Smooth muscle cell (in vitro differentiated cells): ENCODE data around the gene STAT5B. TPM values are rescaled to one million over a fixed set of nuclear protein-coding genes. Genes with fewer than 3 reads are reported as not detected.

Experiments used
- DNase-seq: peaks from one replicate; lab custom pipeline; 2025; ENCODE audit not compliant: unreplicated experiment; lab: John Stamatoyannopoulos, UW
- H2AFZ ChIP-seq: fragments of 200-600 bp; sonication (generic); 2 replicates; pipeline ENCODE4 v1.6.0; 2016; ENCODE audit warnings: antibody characterized with exemption, low read depth, mild to moderate bottlenecking
- H3F3A ChIP-seq: fragments of 200-600 bp; sonication (generic); 2 replicates; pipeline ENCODE4 v1.6.0; 2017; ENCODE audit warnings: antibody characterized with exemption, low read depth
- H3K27ac ChIP-seq: fragments of 200-600 bp; sonication (generic); 2 replicates; pipeline ENCODE4 v1.5.1; 2016; ENCODE audit warnings: low read depth, mild to moderate bottlenecking
- H3K27me3 ChIP-seq: fragments of 200-600 bp; sonication (generic); 2 replicates; pipeline ENCODE4 v1.6.1; 2016; ENCODE audit warnings: low read depth, mild to moderate bottlenecking
- H3K36me3 ChIP-seq: fragments of 200-600 bp; sonication (generic); 2 replicates; pipeline ENCODE4 v1.5.1; 2016; ENCODE audit warnings: low read depth
- H3K4me1 ChIP-seq: fragments of 200-600 bp; sonication (generic); 2 replicates; pipeline ENCODE4 v1.5.1; 2016; ENCODE audit warnings: low read depth
- H3K4me2 ChIP-seq: fragments of 200-600 bp; sonication (generic); 2 replicates; pipeline ENCODE4 v1.6.0; 2016; ENCODE audit warnings: mild to moderate bottlenecking
- H3K4me3 ChIP-seq: fragments of 200-600 bp; sonication (generic); 2 replicates; pipeline ENCODE4 v1.5.1; 2016; ENCODE audit warnings: mild to moderate bottlenecking
- H3K79me2 ChIP-seq: fragments of 200-600 bp; sonication (generic); 2 replicates; pipeline ENCODE4 v1.6.0; 2016; ENCODE audit warnings: low read depth, mild to moderate bottlenecking
- H3K9ac ChIP-seq: fragments of 200-600 bp; sonication (generic); 2 replicates; pipeline ENCODE4 v1.6.0; 2016; ENCODE audit warnings: low read depth
- H3K9me3 ChIP-seq: fragments of 200-600 bp; sonication (generic); replicated peaks from 2 replicates; pipeline ENCODE4 v1.5.1; 2016; ENCODE audit warnings: low read depth
- H4K20me1 ChIP-seq: fragments of 200-600 bp; sonication (generic); 2 replicates; pipeline ENCODE4 v1.6.0; 2016; ENCODE audit warnings: low read depth
- CTCF ChIP-seq: fragments of 200-600 bp; sonication (generic); IDR thresholded peaks from 2 replicates; pipeline ENCODE4 v1.5.1; 2017; ENCODE audit warnings: borderline replicate concordance, mild to moderate bottlenecking, antibody characterized with exemption; ENCODE audit not compliant: insufficient read depth, poor library complexity, severe bottlenecking
- WGBS: methylation state at CpG from one replicate; pipeline ENCODE4 v1.1.7; 2016; ENCODE audit warnings: low lambda C conversion rate; 5-methylcytosine and 5-hydroxymethylcytosine counted together
- polyA plus RNA-seq: library from polyadenylated mRNA; unstranded; fragments of >200 nt; fragmentation: Nextera tagmentation; extraction: Ambion mirVana; gene quantifications from 2 replicates; pipeline ENCODE4 v1.2.1, GENCODE V29; 2016
- total RNA-seq: library from RNA; depleted of rRNA; stranded (reverse); fragments of >200 nt; gene quantifications from 2 replicates; pipeline ENCODE4 v1.2.3, GENCODE V29; 2014

STAT5B gene
- total and polyA plus RNA-seq, 2 experiments from 2014 or later = 10.7 to 12.4 TPM

DNA sequence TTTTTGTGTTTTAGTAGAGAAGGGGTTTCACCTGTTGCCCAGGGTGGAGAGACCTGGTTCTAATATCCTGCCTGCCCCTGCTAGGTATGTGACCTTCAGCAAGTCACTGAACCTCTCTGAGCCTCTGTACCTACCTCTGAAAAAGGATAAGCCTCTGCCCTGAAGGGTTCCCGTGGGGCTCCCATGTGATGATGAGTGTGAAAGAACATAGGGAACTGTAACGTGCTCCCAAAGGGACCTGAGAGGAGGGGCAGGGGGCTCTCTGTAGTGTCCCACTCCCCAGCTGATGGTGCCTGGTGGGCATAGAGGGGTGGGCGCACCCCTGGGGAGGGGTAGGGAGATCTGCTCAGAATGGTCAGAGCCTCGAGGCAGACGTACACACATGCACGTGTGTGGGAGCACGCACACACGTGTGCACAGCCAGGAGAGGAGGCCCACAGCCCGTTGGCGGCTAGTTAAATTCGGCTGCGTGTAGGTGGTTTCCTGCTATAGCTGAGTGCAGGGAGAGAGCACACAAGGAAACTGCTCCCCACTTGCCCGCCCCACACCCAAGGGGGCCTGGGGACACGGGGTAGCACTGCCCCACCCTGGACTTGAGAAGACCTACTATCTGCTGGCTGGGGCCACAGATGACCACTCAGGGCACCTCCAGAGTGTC lies 101.9 kb downstream of the STAT5B start:
- no peak overlapping the region for H3K9ac ChIP-seq
- no peak for TF ChIP-seq CTCF
- no peak for DNase-seq
- no peaks in the 10 kb centered on the region for H3K79me2 ChIP-seq
- no peak overlapping the region for H3K4me3 ChIP-seq
- no peaks in the 10 kb centered on the region for H3K4me1 ChIP-seq
- no peaks in the 10 kb centered on the region for H3K9me3 ChIP-seq
- no peaks in the 10 kb centered on the region for H3K36me3 ChIP-seq
- H3F3A ChIP-seq = no peaks in the 10 kb centered on the region
- H4K20me1 ChIP-seq = no peaks in the 10 kb centered on the region
- H3K27ac ChIP-seq = no peak overlapping the region
- WGBS = 90% methylated on average over 14 of the region's 14 CpGs
- H3K4me2 ChIP-seq = no peak overlapping the region
- H2AFZ ChIP-seq = no peak overlapping the region
- peaks cover 19% of the 10 kb centered on the region for H3K27me3 ChIP-seq

- Histone ChIP-seq H3K36me3 (no peaks in the 10 kb centered on the region), H3K4me2 (no peak overlapping the region)
- no peak for TF ChIP-seq CTCF
Observed at GRCh38 chr17:42171831-42172230, 104.4 kb downstream of the STAT5B start.

DNA sequence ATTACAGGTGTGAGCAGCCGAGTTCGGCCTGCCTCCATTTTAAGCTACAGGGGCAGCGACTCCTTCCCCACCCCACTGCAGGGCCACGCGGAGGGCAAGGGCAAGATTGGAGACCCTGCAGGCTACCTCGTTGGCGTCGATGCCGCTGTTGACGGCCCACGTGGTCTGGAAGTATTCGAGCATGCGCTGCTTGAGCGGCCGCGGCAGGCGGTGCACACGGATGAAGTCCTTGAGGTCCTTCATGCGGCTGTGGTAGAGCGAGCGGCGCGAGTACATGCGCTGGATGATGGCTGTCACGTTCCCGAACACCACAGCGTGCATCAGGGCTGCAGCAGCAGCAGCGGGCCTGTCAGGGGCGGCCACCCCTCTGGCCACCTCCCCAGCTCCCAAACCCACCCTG lies 106.8 kb downstream of the STAT5B start:
- no peaks in the 10 kb centered on the region for H3K9me3 ChIP-seq
- H3K36me3 ChIP-seq = no peaks in the 10 kb centered on the region
- WGBS = 95% methylated on average over 29 of the region's 29 CpGs
- no peak overlapping the region for H3K9ac ChIP-seq
- no peak overlapping the region for H3K27ac ChIP-seq
- H2AFZ ChIP-seq = no peak overlapping the region
- H3K4me1 ChIP-seq = no peaks in the 10 kb centered on the region
- no peak for TF ChIP-seq CTCF
- H3F3A ChIP-seq = no peaks in the 10 kb centered on the region
- no peaks in the 10 kb centered on the region for H3K79me2 ChIP-seq
- peaks cover 3% of the 10 kb centered on the region for H3K27me3 ChIP-seq
- H4K20me1 ChIP-seq = no peaks in the 10 kb centered on the region
- DNase-seq = no peak
- no peak overlapping the region for H3K4me2 ChIP-seq
- H3K4me3 ChIP-seq = no peak overlapping the region

More at GRCh38 chr17:42171831-42172230, 104.4 kb downstream of the STAT5B start:
- WGBS = 51% methylated on average over 11 of the region's 11 CpGs
- Histone ChIP-seq H3K79me2 (no peaks in the 10 kb centered on the region), H3F3A (no peaks in the 10 kb centered on the region), H3K27ac (no peak overlapping the region), H4K20me1 (no peaks in the 10 kb centered on the region), H3K9me3 (no peaks in the 10 kb centered on the region), H3K9ac (no peak overlapping the region), H3K4me3 (no peak overlapping the region), H3K4me1 (no peaks in the 10 kb centered on the region), H3K27me3 (peaks cover 3% of the 10 kb centered on the region), H2AFZ (no peak overlapping the region)
- no peak for DNase-seq

DNA sequence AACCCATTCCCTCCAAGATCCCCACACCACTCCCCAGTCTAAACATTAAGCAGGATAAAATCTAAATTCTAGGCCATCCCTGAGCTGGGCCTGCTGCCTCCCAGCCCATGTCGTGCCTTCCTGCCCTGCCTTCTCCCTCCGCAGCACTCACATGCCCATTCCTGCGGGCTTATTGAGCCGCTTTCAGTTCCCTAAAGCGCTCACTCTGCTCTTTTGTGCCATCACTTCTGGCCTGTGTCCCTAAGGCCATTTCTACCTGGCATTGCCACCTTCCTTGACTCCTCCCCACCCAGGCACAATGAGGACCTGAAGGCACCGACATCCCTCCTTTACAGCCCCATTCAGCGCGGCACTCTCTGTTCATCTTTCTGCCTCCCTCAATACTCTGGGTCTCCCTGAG lies 108.4 kb downstream of the STAT5B start:
- no peak for DNase-seq

More for the DNA sequence above, 108.4 kb downstream of the STAT5B start:
- Histone ChIP-seq H3K9ac (no peak overlapping the region), H3K9me3 (no peaks in the 10 kb centered on the region), H3K4me2 (no peak overlapping the region), H3K27ac (no peak overlapping the region), H3K27me3 (no peaks in the 10 kb centered on the region), H3K36me3 (no peaks in the 10 kb centered on the region), H3K4me1 (no peaks in the 10 kb centered on the region), H3K4me3 (no peak overlapping the region), H3F3A (no peaks in the 10 kb centered on the region), H2AFZ (no peak overlapping the region), H3K79me2 (no peaks in the 10 kb centered on the region), H4K20me1 (no peaks in the 10 kb centered on the region)
- TF ChIP-seq CTCF = no peak
- 94% methylated on average over 8 of the region's 8 CpGs for WGBS
